ENCODE results near the gene INAVA.

DNA sequence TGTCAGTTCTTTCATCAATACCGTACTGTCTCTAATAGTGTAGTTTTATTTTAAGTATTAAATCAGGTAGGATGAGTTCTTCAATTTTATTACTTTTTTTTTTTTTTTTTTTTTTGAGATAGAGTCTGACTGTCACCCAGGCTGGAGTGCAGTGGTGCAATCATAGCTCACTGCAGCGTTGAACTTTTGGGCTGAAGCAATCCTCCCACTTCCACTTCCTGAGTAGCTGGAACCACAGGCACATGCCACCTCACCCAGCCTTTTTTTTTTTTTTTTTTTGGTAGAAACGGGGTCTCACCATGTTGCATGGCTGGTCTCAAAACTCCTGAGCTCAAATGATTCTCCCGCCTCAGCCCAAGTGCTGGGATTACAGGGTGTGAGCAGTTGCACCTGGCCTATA is 44.3 kb downstream of the INAVA start:
- no peak for TF ChIP-seq CTCF (IDR thresholded peaks at IDR 0.05; ENCODE audit: low read depth, low read length, missing input control)
- TF ChIP-seq, protein P1, sequence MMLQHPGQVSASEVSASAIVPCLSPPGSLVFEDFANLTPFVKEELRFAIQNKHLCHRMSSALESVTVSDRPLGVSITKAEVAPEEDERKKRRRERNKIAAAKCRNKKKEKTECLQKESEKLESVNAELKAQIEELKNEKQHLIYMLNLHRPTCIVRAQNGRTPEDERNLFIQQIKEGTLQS (IDR thresholded peaks at IDR 0.05): no peak
- no peak for TF ChIP-seq ZBTB33 (IDR thresholded peaks at IDR 0.05)
- TF ChIP-seq TAF1 (conservative IDR thresholded peaks at IDR 0.05): no peak
- TF ChIP-seq, protein P2, sequence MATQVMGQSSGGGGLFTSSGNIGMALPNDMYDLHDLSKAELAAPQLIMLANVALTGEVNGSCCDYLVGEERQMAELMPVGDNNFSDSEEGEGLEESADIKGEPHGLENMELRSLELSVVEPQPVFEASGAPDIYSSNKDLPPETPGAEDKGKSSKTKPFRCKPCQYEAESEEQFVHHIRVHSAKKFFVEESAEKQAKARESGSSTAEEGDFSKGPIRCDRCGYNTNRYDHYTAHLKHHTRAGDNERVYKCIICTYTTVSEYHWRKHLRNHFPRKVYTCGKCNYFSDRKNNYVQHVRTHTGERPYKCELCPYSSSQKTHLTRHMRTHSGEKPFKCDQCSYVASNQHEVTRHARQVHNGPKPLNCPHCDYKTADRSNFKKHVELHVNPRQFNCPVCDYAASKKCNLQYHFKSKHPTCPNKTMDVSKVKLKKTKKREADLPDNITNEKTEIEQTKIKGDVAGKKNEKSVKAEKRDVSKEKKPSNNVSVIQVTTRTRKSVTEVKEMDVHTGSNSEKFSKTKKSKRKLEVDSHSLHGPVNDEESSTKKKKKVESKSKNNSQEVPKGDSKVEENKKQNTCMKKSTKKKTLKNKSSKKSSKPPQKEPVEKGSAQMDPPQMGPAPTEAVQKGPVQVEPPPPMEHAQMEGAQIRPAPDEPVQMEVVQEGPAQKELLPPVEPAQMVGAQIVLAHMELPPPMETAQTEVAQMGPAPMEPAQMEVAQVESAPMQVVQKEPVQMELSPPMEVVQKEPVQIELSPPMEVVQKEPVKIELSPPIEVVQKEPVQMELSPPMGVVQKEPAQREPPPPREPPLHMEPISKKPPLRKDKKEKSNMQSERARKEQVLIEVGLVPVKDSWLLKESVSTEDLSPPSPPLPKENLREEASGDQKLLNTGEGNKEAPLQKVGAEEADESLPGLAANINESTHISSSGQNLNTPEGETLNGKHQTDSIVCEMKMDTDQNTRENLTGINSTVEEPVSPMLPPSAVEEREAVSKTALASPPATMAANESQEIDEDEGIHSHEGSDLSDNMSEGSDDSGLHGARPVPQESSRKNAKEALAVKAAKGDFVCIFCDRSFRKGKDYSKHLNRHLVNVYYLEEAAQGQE (IDR thresholded peaks at IDR 0.05): no peak
- no peak for TF ChIP-seq HNF4A (conservative IDR thresholded peaks at IDR 0.05)
- TF ChIP-seq GABPA (IDR thresholded peaks at IDR 0.05 in 1 of 2, conservative IDR thresholded peaks at IDR 0.05 in 1 of 2): no peak
- TF ChIP-seq, protein P3, sequence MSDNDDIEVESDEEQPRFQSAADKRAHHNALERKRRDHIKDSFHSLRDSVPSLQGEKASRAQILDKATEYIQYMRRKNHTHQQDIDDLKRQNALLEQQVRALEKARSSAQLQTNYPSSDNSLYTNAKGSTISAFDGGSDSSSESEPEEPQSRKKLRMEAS (IDR thresholded peaks at IDR 0.05): no peak
- no peak for TF ChIP-seq NR2F2 (IDR thresholded peaks at IDR 0.05)
- no peak for TF ChIP-seq EGR1 (IDR thresholded peaks at IDR 0.05; ENCODE audit: low read depth in 2 of 2)

Data from liver (tissue), 3 donors.